K562 (cell line): Measurements from ENCODE around the gene IPPK. TPM values are rescaled to one million over a fixed set of nuclear protein-coding genes. Genes with fewer than 3 reads are reported as not detected.

Experiments used
- CBX8 ChIP-seq: fragments of 200-600 bp; sonication (generic); IDR thresholded peaks from 2 replicates; pipeline ENCODE4 v1.6.1; 2012; ENCODE audit warnings: borderline replicate concordance, mixed run types, low read depth, mild to moderate bottlenecking, moderate library complexity, mixed read lengths, low read length, control low read depth, inconsistent platforms; ENCODE audit not compliant: poor library complexity, severe bottlenecking; ENCODE audit errors: extremely low read depth
- COPS2 ChIP-seq: fragments of 450-650 bp; conservative IDR thresholded peaks from 2 replicates; pipeline ENCODE4 v1.6.1; 2016; ENCODE audit warnings: mild to moderate bottlenecking, moderate library complexity
- DIDO1 ChIP-seq: fragments of 450-650 bp; IDR thresholded peaks from 2 replicates; pipeline ENCODE4 v1.6.1; 2016; ENCODE audit warnings: low read depth, missing biosample characterization, missing genetic modification characterization
- E2F3 ChIP-seq: fragments of 250-450 bp; sonication (Bioruptor Pico); IDR thresholded peaks from 2 replicates; pipeline ENCODE4 v1.4.0; 2020; ENCODE audit warnings: mild to moderate bottlenecking
- IFI16 ChIP-seq: fragments of 250-450 bp; sonication (Bioruptor Pico); IDR thresholded peaks from 2 replicates; pipeline ENCODE4 v2.1.2; 2022; ENCODE audit warnings: mild to moderate bottlenecking, inconsistent platforms
- KLF16 ChIP-seq: IDR thresholded peaks from 2 replicates; pipeline ENCODE4 v1.6.1; 2016; ENCODE audit warnings: antibody characterized with exemption
- PYGO2 ChIP-seq: fragments of 450-650 bp; IDR thresholded peaks from 2 replicates; pipeline ENCODE4 v1.6.1; 2016; ENCODE audit warnings: mild to moderate bottlenecking, missing genetic modification characterization, moderate library complexity, missing compliant biosample characterization
- RBM17 ChIP-seq: fragments of 200-400 bp; formaldehyde crosslinking; IDR thresholded peaks from 2 replicates; pipeline ENCODE4 v1.6.1; 2017; ENCODE audit warnings: low read depth, mild to moderate bottlenecking, low read length, borderline replicate concordance
- SRSF7 ChIP-seq: fragments of 200-400 bp; formaldehyde crosslinking; optimal IDR thresholded peaks from 2 replicates; pipeline ENCODE3; 2017; ENCODE audit warnings: mild to moderate bottlenecking, low read depth, low read length
- TAF1 ChIP-seq: IDR thresholded peaks from 2 replicates; pipeline ENCODE4 v1.6.1; 2011; ENCODE audit warnings: mild to moderate bottlenecking, low read length, moderate library complexity; ENCODE audit not compliant: insufficient read depth, control insufficient read depth, severe bottlenecking; ENCODE audit errors: extremely low read depth
- TEAD2 ChIP-seq: fragments of 450-650 bp; IDR thresholded peaks from 2 replicates; pipeline ENCODE4 v1.6.1; 2016; ENCODE audit warnings: missing genetic modification characterization, control low read depth, missing compliant biosample characterization
- TEAD4 ChIP-seq, 2 experiments: sonication (generic) in 1 of 2; formaldehyde crosslinking in 1 of 2; IDR thresholded peaks; 2 replicates each; pipeline versions ENCODE4 v1.6.1 to v1.8.0; 2012 to 2022; ENCODE audit warnings: borderline replicate concordance in 1 of 2, inconsistent platforms in 1 of 2, low read length in 1 of 2, mild to moderate bottlenecking in 1 of 2, missing genetic modification reagents in 1 of 2
- ZNF347 ChIP-seq: fragments of 450-650 bp; formaldehyde crosslinking; IDR thresholded peaks from 2 replicates; pipeline ENCODE4 v1.4.0; 2020; ENCODE audit warnings: low read depth, mild to moderate bottlenecking, moderate library complexity
- polyA plus RNA-seq, 8 experiments: library from polyadenylated mRNA; depleted of rRNA in 4 of 8; stranded (reverse) in 5 of 8; unstranded in 3 of 8; fragments of >200 nt; fragmentation: Nextera tagmentation in 2 of 8; fragmentation: Illumina TruSeq in 1 of 8; extraction: Ambion mirVana in 2 of 8; extraction: Trizol in 1 of 8; gene quantifications; 2 replicates each; pipeline versions ENCODE4 v1.2.1 to v1.2.3, GENCODE V29; 2011 to 2014; ENCODE audit warnings: inconsistent platforms in 1 of 8, missing spikeins in 1 of 8
- total RNA-seq, 7 experiments: library from RNA; depleted of rRNA in 6 of 7; stranded (reverse); fragments of >200 nt in 6 of 7; fragmentation: Illumina TruSeq in 2 of 7; extraction: Trizol in 2 of 7; gene quantifications; 2 replicates each; pipeline versions ENCODE4 v1.2.1 to v1.2.3, GENCODE V29; 2011 to 2021; ENCODE audit warnings: low replicate concordance in 1 of 7
- TF ChIP-seq, protein P1 (sequence below), 2 experiments: IDR thresholded peaks; 2 replicates each; pipeline ENCODE4 v1.6.1; 2012; ENCODE audit warnings: improper control_type of control experiment in 2 of 2, low read depth in 2 of 2, low read length in 2 of 2, borderline replicate concordance in 1 of 2
- TF ChIP-seq, protein P2 (sequence below), 2 experiments: fragments of 450-650 bp; conservative IDR thresholded peaks; 2 replicates each; pipeline ENCODE4 v1.6.1; 2017; ENCODE audit warnings: mild to moderate bottlenecking in 2 of 2, moderate library complexity in 2 of 2
- TF ChIP-seq, protein P3 (sequence below): fragments of 450-650 bp; IDR thresholded peaks from 2 replicates; pipeline ENCODE4 v1.6.1; 2016
- TF ChIP-seq, protein P4 (sequence below), 2 experiments: fragments of 450-650 bp; IDR thresholded peaks; 2 replicates each; pipeline ENCODE4 v1.6.1; 2018; ENCODE audit warnings: mild to moderate bottlenecking in 2 of 2, low read depth in 1 of 2; ENCODE audit not compliant: partially characterized antibody in 2 of 2

Gene IPPK
- total and polyA plus RNA-seq, 9 of the 15 experiments (the other 6 are each of a cell fraction or from before 2014, with no cell fraction given): 3.1 to 22.2 (median 11.2) TPM

DNA sequence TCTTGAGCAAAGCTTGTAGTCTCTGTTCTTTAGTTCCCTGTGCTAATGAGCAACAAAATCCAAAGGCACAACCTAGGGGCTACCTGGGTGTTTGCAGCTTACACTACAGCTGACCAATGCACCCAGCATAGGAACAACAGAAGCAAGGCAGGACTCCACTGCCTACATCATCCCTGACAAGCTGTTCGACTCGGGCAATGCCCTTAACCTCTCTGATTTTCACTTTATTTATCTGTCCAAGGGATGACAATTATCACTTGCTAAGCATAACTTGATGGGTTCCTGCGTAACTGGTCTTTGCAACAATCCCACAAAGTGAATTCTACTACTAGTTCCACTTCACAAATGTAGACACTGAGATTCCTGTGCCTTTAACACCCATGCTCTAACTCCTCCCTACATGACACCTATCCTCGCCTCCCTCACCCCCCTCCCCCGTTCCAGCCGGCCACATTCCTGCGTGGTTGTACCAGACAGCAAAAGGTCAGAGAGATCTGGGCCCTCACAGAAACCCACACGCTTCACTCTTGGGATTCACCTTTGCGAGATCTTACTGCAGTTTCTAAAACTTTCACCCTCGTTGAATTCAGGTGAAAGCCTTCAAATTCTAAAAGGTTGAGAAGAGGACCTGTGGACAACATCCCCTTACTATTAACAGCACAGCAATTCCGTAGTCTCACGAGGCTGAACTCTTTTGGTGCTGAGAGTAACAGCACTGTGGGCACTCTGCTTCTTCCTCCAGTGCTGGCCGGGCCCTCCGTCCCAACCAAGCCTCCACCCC lies 995 bp downstream of the IPPK start (continued):
- TF ChIP-seq TAF1: peak; percentile 72
- no peak for TF ChIP-seq CBX8
- TF ChIP-seq, protein P1, sequence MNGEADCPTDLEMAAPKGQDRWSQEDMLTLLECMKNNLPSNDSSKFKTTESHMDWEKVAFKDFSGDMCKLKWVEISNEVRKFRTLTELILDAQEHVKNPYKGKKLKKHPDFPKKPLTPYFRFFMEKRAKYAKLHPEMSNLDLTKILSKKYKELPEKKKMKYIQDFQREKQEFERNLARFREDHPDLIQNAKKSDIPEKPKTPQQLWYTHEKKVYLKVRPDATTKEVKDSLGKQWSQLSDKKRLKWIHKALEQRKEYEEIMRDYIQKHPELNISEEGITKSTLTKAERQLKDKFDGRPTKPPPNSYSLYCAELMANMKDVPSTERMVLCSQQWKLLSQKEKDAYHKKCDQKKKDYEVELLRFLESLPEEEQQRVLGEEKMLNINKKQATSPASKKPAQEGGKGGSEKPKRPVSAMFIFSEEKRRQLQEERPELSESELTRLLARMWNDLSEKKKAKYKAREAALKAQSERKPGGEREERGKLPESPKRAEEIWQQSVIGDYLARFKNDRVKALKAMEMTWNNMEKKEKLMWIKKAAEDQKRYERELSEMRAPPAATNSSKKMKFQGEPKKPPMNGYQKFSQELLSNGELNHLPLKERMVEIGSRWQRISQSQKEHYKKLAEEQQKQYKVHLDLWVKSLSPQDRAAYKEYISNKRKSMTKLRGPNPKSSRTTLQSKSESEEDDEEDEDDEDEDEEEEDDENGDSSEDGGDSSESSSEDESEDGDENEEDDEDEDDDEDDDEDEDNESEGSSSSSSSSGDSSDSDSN (IDR thresholded peaks at IDR 0.05; ENCODE audit: borderline replicate concordance in 1 of 2, low read depth in 2 of 2, low read length in 2 of 2): no peak
- no peak for TF ChIP-seq IFI16 (CRISPR knock-in tag)
- TF ChIP-seq, protein P2, sequence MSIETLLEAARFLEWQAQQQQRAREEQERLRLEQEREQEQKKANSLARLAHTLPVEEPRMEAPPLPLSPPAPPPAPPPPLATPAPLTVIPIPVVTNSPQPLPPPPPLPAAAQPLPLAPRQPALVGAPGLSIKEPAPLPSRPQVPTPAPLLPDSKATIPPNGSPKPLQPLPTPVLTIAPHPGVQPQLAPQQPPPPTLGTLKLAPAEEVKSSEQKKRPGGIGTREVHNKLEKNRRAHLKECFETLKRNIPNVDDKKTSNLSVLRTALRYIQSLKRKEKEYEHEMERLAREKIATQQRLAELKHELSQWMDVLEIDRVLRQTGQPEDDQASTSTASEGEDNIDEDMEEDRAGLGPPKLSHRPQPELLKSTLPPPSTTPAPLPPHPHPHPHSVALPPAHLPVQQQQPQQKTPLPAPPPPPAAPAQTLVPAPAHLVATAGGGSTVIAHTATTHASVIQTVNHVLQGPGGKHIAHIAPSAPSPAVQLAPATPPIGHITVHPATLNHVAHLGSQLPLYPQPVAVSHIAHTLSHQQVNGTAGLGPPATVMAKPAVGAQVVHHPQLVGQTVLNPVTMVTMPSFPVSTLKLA (conservative IDR thresholded peaks at IDR 0.05): peak in 1 of 2 experiments; percentile 2; a peak in 1 of 4 replicates
- no peak for TF ChIP-seq PYGO2 (tag)
- TF ChIP-seq E2F3 (CRISPR knock-in tag): no peak
- TF ChIP-seq, protein P3, sequence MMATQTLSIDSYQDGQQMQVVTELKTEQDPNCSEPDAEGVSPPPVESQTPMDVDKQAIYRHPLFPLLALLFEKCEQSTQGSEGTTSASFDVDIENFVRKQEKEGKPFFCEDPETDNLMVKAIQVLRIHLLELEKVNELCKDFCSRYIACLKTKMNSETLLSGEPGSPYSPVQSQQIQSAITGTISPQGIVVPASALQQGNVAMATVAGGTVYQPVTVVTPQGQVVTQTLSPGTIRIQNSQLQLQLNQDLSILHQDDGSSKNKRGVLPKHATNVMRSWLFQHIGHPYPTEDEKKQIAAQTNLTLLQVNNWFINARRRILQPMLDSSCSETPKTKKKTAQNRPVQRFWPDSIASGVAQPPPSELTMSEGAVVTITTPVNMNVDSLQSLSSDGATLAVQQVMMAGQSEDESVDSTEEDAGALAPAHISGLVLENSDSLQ: no peak
- TF ChIP-seq, protein P4, sequence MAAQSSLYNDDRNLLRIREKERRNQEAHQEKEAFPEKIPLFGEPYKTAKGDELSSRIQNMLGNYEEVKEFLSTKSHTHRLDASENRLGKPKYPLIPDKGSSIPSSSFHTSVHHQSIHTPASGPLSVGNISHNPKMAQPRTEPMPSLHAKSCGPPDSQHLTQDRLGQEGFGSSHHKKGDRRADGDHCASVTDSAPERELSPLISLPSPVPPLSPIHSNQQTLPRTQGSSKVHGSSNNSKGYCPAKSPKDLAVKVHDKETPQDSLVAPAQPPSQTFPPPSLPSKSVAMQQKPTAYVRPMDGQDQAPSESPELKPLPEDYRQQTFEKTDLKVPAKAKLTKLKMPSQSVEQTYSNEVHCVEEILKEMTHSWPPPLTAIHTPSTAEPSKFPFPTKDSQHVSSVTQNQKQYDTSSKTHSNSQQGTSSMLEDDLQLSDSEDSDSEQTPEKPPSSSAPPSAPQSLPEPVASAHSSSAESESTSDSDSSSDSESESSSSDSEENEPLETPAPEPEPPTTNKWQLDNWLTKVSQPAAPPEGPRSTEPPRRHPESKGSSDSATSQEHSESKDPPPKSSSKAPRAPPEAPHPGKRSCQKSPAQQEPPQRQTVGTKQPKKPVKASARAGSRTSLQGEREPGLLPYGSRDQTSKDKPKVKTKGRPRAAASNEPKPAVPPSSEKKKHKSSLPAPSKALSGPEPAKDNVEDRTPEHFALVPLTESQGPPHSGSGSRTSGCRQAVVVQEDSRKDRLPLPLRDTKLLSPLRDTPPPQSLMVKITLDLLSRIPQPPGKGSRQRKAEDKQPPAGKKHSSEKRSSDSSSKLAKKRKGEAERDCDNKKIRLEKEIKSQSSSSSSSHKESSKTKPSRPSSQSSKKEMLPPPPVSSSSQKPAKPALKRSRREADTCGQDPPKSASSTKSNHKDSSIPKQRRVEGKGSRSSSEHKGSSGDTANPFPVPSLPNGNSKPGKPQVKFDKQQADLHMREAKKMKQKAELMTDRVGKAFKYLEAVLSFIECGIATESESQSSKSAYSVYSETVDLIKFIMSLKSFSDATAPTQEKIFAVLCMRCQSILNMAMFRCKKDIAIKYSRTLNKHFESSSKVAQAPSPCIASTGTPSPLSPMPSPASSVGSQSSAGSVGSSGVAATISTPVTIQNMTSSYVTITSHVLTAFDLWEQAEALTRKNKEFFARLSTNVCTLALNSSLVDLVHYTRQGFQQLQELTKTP (IDR thresholded peaks at IDR 0.05; ENCODE audit: low read depth in 1 of 2, partially characterized antibody in 2 of 2): no peak
- TF ChIP-seq SRSF7: no peak
- TF ChIP-seq ZNF347 (CRISPR knock-in tag): no peak
- TF ChIP-seq TEAD2 (tag): peak; percentile 73; the same call in 1 of the 2 replicates
- TF ChIP-seq TEAD4 (IDR thresholded peaks at IDR 0.05; ENCODE audit: low read length): peak; percentile 74
- no peak for TF ChIP-seq TEAD4 (CRISPR knock-in tag; IDR thresholded peaks at IDR 0.05; ENCODE audit: borderline replicate concordance)
- TF ChIP-seq RBM17: no peak
- no peak for TF ChIP-seq DIDO1 (tag)
- TF ChIP-seq KLF16: no peak
- no peak for TF ChIP-seq COPS2
